WTC11 (cell line): ENCODE results near the gene PDZRN4. TPM values are rescaled to one million over a fixed set of nuclear protein-coding genes. Genes with fewer than 3 reads are reported as not detected.

Source experiments
- ATAC-seq: fragments of 200-7000 bp; cut with Tn5 transposase; 2 replicates; pipeline ENCODE4 v1.10.0; 2021; ENCODE audit warnings: mild to moderate bottlenecking, moderate library complexity
- CTCF ChIA-PET: fragments of 300-600 bp; sonication (Branson Sonifier 250); formaldehyde crosslinking; loops from one replicate; lab custom pipeline; 2021; ENCODE audit warnings: antibody characterized with exemption; lab: Charles Lee
- POLR2A ChIA-PET: fragments of 350-600 bp; sonication (Branson Sonifier 250); formaldehyde crosslinking; loops from one replicate; lab custom pipeline; 2021; ENCODE audit warnings: antibody characterized with exemption; lab: Charles Lee
- DNase-seq: peaks from one replicate; pipeline ENCODE4 v3.0.0; 2021; ENCODE audit warnings: low spot score
- H3K27ac Mint-ChIP-seq: 2 replicates; pipeline ENCODE4 v1.8.0; 2021; ENCODE audit warnings: mixed read lengths
- H3K27me3 Mint-ChIP-seq: 2 replicates; pipeline ENCODE4 v1.8.0; 2021; ENCODE audit warnings: low read depth, mild to moderate bottlenecking, moderate library complexity, mixed read lengths
- H3K36me3 Mint-ChIP-seq: 2 replicates; pipeline ENCODE4 v1.8.0; 2021; ENCODE audit warnings: mixed read lengths
- H3K4me1 Mint-ChIP-seq: 2 replicates; pipeline ENCODE4 v1.8.0; 2022; ENCODE audit warnings: mixed read lengths
- H3K4me3 Mint-ChIP-seq: 2 replicates; pipeline ENCODE4 v1.8.0; 2021; ENCODE audit warnings: mild to moderate bottlenecking, moderate library complexity, mixed read lengths
- H3K9me3 Mint-ChIP-seq: 2 replicates; pipeline ENCODE4 v1.8.0; 2021; ENCODE audit warnings: mixed read lengths
- CREB1 ChIP-seq: sonication (generic); formaldehyde crosslinking; IDR thresholded peaks from 2 replicates; pipeline ENCODE4 v1.8.0; 2023; ENCODE audit warnings: mild to moderate bottlenecking, missing genetic modification reagents
- ELF4 ChIP-seq: sonication (generic); formaldehyde crosslinking; IDR thresholded peaks from 2 replicates; pipeline ENCODE4 v1.8.1; 2022; ENCODE audit warnings: low read depth, mild to moderate bottlenecking, moderate library complexity, missing genetic modification reagents
- ETV6 ChIP-seq: sonication (generic); formaldehyde crosslinking; IDR thresholded peaks from 2 replicates; pipeline ENCODE4 v1.8.1; 2022; ENCODE audit warnings: mild to moderate bottlenecking, missing genetic modification reagents
- GTF2I ChIP-seq: fragments of 250-450 bp; sonication (Bioruptor Pico); conservative IDR thresholded peaks from 2 replicates; pipeline ENCODE4 v1.4.0; 2021; ENCODE audit warnings: mild to moderate bottlenecking
- IRF2 ChIP-seq: sonication (generic); formaldehyde crosslinking; IDR thresholded peaks from 2 replicates; pipeline ENCODE4 v1.8.0; 2022; ENCODE audit warnings: low read depth, missing genetic modification reagents, borderline replicate concordance
- JUN ChIP-seq: sonication (generic); formaldehyde crosslinking; IDR thresholded peaks from 2 replicates; pipeline ENCODE4 v1.8.0; 2023; ENCODE audit warnings: mild to moderate bottlenecking, missing genetic modification reagents
- MYBL2 ChIP-seq: sonication (generic); formaldehyde crosslinking; IDR thresholded peaks from 2 replicates; pipeline ENCODE4 v1.8.1; 2023; ENCODE audit warnings: mild to moderate bottlenecking, moderate library complexity, missing genetic modification reagents
- RELA ChIP-seq: sonication (generic); formaldehyde crosslinking; IDR thresholded peaks from 2 replicates; pipeline ENCODE4 v1.8.1; 2022; ENCODE audit warnings: missing genetic modification reagents, mild to moderate bottlenecking, borderline replicate concordance
- ZNF416 ChIP-seq: fragments of 250-450 bp; sonication (Bioruptor Pico); IDR thresholded peaks from 2 replicates; pipeline ENCODE4 v1.9.0; 2021; ENCODE audit warnings: mild to moderate bottlenecking, inconsistent platforms
- total RNA-seq: library from RNA; stranded (reverse); gene quantifications from 3 replicates; pipeline ENCODE4 v1.2.3, GENCODE V29; 2021
- TF ChIP-seq, protein P1 (sequence below): fragments of 250-450 bp; sonication (Bioruptor Pico); IDR thresholded peaks from 2 replicates; pipeline ENCODE4 v1.9.0; 2021; ENCODE audit warnings: mild to moderate bottlenecking, borderline replicate concordance
- TF ChIP-seq, protein P2 (sequence below): sonication (generic); formaldehyde crosslinking; IDR thresholded peaks from 2 replicates; pipeline ENCODE4 v1.8.1; 2022; ENCODE audit warnings: low read depth, mild to moderate bottlenecking, moderate library complexity, missing genetic modification reagents, borderline replicate concordance
- TF ChIP-seq, protein P3 (sequence below): sonication (generic); formaldehyde crosslinking; IDR thresholded peaks from 2 replicates; pipeline ENCODE4 v1.8.1; 2023; ENCODE audit warnings: mild to moderate bottlenecking, missing genetic modification reagents, moderate library complexity
- TF ChIP-seq, protein P4 (sequence below): sonication (generic); formaldehyde crosslinking; IDR thresholded peaks from 2 replicates; pipeline ENCODE4 v1.8.1; 2022; ENCODE audit warnings: low read depth, missing genetic modification reagents, borderline replicate concordance
- TF ChIP-seq, protein P5 (sequence below): fragments of 250-450 bp; sonication (Bioruptor Pico); IDR thresholded peaks from 2 replicates; pipeline ENCODE4 v1.9.0; 2021; ENCODE audit warnings: mild to moderate bottlenecking
- TF ChIP-seq, protein P6 (sequence below): sonication (generic); formaldehyde crosslinking; IDR thresholded peaks from 2 replicates; pipeline ENCODE4 v1.8.0; 2022; ENCODE audit warnings: mild to moderate bottlenecking, missing genetic modification reagents
- TF ChIP-seq, protein P7 (sequence below): sonication (generic); formaldehyde crosslinking; IDR thresholded peaks from 2 replicates; pipeline ENCODE4 v1.8.0; 2023; ENCODE audit warnings: missing genetic modification reagents
- TF ChIP-seq, protein P8 (sequence below): fragments of 200-600 bp; IDR thresholded peaks from 2 replicates; pipeline ENCODE4 v1.8.0; 2022; ENCODE audit warnings: antibody characterized with exemption
- TF ChIP-seq, protein P9 (sequence below): sonication (generic); formaldehyde crosslinking; IDR thresholded peaks from 2 replicates; pipeline ENCODE4 v1.8.1; 2022; ENCODE audit warnings: mild to moderate bottlenecking, missing genetic modification reagents, moderate library complexity, borderline replicate concordance

Gene PDZRN4
- total RNA-seq, 1 experiment from 2014 or later = 0.09 TPM

DNA sequence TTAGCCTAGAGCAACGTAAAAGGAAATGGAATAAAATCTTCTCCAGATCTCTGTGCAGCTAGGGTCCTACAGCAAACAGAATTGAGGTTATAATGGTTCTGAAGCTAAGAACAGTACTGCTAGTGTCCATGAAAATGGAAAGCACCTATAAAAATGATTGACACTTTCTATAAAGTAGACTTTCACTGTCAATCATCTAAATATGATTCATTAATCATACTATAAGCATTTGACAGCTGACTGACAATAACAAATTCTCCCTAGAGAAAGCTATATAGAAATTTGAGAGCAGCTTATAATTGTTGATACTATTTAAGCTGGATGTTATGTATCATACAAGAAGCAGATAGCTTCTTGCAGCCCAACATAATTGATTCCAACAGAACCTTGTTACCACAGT is 80.9 kb downstream of the PDZRN4 start (continued):
- TF ChIP-seq, protein P1, sequence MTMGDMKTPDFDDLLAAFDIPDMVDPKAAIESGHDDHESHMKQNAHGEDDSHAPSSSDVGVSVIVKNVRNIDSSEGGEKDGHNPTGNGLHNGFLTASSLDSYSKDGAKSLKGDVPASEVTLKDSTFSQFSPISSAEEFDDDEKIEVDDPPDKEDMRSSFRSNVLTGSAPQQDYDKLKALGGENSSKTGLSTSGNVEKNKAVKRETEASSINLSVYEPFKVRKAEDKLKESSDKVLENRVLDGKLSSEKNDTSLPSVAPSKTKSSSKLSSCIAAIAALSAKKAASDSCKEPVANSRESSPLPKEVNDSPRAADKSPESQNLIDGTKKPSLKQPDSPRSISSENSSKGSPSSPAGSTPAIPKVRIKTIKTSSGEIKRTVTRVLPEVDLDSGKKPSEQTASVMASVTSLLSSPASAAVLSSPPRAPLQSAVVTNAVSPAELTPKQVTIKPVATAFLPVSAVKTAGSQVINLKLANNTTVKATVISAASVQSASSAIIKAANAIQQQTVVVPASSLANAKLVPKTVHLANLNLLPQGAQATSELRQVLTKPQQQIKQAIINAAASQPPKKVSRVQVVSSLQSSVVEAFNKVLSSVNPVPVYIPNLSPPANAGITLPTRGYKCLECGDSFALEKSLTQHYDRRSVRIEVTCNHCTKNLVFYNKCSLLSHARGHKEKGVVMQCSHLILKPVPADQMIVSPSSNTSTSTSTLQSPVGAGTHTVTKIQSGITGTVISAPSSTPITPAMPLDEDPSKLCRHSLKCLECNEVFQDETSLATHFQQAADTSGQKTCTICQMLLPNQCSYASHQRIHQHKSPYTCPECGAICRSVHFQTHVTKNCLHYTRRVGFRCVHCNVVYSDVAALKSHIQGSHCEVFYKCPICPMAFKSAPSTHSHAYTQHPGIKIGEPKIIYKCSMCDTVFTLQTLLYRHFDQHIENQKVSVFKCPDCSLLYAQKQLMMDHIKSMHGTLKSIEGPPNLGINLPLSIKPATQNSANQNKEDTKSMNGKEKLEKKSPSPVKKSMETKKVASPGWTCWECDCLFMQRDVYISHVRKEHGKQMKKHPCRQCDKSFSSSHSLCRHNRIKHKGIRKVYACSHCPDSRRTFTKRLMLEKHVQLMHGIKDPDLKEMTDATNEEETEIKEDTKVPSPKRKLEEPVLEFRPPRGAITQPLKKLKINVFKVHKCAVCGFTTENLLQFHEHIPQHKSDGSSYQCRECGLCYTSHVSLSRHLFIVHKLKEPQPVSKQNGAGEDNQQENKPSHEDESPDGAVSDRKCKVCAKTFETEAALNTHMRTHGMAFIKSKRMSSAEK = no peak
- TF ChIP-seq, protein P2, sequence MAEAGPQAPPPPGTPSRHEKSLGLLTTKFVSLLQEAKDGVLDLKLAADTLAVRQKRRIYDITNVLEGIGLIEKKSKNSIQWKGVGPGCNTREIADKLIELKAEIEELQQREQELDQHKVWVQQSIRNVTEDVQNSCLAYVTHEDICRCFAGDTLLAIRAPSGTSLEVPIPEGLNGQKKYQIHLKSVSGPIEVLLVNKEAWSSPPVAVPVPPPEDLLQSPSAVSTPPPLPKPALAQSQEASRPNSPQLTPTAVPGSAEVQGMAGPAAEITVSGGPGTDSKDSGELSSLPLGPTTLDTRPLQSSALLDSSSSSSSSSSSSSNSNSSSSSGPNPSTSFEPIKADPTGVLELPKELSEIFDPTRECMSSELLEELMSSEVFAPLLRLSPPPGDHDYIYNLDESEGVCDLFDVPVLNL (CRISPR knock-in tag) = no peak
- TF ChIP-seq, protein P3, sequence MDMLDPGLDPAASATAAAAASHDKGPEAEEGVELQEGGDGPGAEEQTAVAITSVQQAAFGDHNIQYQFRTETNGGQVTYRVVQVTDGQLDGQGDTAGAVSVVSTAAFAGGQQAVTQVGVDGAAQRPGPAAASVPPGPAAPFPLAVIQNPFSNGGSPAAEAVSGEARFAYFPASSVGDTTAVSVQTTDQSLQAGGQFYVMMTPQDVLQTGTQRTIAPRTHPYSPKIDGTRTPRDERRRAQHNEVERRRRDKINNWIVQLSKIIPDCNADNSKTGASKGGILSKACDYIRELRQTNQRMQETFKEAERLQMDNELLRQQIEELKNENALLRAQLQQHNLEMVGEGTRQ (CRISPR knock-in tag) = no peak
- TF ChIP-seq ZNF416 (CRISPR knock-in tag) = no peak
- TF ChIP-seq, protein P4, sequence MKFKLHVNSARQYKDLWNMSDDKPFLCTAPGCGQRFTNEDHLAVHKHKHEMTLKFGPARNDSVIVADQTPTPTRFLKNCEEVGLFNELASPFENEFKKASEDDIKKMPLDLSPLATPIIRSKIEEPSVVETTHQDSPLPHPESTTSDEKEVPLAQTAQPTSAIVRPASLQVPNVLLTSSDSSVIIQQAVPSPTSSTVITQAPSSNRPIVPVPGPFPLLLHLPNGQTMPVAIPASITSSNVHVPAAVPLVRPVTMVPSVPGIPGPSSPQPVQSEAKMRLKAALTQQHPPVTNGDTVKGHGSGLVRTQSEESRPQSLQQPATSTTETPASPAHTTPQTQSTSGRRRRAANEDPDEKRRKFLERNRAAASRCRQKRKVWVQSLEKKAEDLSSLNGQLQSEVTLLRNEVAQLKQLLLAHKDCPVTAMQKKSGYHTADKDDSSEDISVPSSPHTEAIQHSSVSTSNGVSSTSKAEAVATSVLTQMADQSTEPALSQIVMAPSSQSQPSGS (CRISPR knock-in tag) = no peak
- no peak for TF ChIP-seq MYBL2
- no peak for TF ChIP-seq CREB1 (CRISPR knock-in tag)
- TF ChIP-seq, protein P5, sequence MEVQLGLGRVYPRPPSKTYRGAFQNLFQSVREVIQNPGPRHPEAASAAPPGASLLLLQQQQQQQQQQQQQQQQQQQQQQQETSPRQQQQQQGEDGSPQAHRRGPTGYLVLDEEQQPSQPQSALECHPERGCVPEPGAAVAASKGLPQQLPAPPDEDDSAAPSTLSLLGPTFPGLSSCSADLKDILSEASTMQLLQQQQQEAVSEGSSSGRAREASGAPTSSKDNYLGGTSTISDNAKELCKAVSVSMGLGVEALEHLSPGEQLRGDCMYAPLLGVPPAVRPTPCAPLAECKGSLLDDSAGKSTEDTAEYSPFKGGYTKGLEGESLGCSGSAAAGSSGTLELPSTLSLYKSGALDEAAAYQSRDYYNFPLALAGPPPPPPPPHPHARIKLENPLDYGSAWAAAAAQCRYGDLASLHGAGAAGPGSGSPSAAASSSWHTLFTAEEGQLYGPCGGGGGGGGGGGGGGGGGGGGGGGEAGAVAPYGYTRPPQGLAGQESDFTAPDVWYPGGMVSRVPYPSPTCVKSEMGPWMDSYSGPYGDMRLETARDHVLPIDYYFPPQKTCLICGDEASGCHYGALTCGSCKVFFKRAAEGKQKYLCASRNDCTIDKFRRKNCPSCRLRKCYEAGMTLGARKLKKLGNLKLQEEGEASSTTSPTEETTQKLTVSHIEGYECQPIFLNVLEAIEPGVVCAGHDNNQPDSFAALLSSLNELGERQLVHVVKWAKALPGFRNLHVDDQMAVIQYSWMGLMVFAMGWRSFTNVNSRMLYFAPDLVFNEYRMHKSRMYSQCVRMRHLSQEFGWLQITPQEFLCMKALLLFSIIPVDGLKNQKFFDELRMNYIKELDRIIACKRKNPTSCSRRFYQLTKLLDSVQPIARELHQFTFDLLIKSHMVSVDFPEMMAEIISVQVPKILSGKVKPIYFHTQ (CRISPR knock-in tag) = no peak
- TF ChIP-seq GTF2I = no peak
- TF ChIP-seq ELF4 (CRISPR knock-in tag) = no peak
- TF ChIP-seq ETV6 (CRISPR knock-in tag) = no peak
- TF ChIP-seq, protein P6, sequence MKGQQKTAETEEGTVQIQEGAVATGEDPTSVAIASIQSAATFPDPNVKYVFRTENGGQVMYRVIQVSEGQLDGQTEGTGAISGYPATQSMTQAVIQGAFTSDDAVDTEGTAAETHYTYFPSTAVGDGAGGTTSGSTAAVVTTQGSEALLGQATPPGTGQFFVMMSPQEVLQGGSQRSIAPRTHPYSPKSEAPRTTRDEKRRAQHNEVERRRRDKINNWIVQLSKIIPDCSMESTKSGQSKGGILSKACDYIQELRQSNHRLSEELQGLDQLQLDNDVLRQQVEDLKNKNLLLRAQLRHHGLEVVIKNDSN = no peak
- TF ChIP-seq RELA (CRISPR knock-in tag) = no peak
- TF ChIP-seq, protein P7, sequence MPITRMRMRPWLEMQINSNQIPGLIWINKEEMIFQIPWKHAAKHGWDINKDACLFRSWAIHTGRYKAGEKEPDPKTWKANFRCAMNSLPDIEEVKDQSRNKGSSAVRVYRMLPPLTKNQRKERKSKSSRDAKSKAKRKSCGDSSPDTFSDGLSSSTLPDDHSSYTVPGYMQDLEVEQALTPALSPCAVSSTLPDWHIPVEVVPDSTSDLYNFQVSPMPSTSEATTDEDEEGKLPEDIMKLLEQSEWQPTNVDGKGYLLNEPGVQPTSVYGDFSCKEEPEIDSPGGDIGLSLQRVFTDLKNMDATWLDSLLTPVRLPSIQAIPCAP = no peak
- no peak for TF ChIP-seq JUN

DNA sequence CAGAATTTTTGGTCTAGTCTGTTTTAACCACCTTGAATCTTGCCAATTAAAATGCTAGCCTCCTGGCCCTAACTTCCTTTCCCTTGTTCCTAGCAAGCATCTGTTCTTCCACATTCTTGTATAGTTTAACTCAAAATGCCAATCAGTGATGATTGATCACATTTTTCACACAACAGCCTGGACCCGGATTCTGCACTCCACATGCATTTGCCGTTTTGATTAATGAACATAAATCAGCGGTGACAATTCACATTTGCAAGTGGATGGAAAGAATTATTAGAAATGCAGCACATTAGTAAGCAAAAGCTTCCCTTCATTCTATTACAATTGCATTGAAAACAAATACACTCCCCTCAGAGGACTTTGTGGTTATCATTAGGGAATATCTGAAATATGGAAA is 83.4 kb downstream of the PDZRN4 start:
- Mint-ChIP-seq H3K4me1 (no peaks in the 10 kb centered on the region), H3K36me3 (no peaks in the 10 kb centered on the region), H3K9me3 (no peaks in the 10 kb centered on the region), H3K27ac (no peak overlapping the region), H3K4me3 (no peak overlapping the region), H3K27me3 (no peaks in the 10 kb centered on the region)
- DNase-seq = no peak
- ChIA-PET POLR2A (no interaction called here), CTCF (no interaction called here)
- no peak for ATAC-seq
- TF ChIP-seq ELF4 (CRISPR knock-in tag) = no peak
- no peak for TF ChIP-seq IRF2 (CRISPR knock-in tag)
- TF ChIP-seq, protein P8, sequence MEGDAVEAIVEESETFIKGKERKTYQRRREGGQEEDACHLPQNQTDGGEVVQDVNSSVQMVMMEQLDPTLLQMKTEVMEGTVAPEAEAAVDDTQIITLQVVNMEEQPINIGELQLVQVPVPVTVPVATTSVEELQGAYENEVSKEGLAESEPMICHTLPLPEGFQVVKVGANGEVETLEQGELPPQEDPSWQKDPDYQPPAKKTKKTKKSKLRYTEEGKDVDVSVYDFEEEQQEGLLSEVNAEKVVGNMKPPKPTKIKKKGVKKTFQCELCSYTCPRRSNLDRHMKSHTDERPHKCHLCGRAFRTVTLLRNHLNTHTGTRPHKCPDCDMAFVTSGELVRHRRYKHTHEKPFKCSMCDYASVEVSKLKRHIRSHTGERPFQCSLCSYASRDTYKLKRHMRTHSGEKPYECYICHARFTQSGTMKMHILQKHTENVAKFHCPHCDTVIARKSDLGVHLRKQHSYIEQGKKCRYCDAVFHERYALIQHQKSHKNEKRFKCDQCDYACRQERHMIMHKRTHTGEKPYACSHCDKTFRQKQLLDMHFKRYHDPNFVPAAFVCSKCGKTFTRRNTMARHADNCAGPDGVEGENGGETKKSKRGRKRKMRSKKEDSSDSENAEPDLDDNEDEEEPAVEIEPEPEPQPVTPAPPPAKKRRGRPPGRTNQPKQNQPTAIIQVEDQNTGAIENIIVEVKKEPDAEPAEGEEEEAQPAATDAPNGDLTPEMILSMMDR = no peak
- no peak for TF ChIP-seq ETV6 (CRISPR knock-in tag)
- TF ChIP-seq, protein P9, sequence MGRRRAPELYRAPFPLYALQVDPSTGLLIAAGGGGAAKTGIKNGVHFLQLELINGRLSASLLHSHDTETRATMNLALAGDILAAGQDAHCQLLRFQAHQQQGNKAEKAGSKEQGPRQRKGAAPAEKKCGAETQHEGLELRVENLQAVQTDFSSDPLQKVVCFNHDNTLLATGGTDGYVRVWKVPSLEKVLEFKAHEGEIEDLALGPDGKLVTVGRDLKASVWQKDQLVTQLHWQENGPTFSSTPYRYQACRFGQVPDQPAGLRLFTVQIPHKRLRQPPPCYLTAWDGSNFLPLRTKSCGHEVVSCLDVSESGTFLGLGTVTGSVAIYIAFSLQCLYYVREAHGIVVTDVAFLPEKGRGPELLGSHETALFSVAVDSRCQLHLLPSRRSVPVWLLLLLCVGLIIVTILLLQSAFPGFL (CRISPR knock-in tag) = no peak
- TF ChIP-seq, protein P2 (CRISPR knock-in tag) = no peak
